HG03039 (cell line): ENCODE results near the gene PHF11.
"Not testable (repeated sequence)": the region's sequence is repeated elsewhere in the genome, so short reads cannot be mapped to it uniquely, and the experiment has no call there.

Experiments
- ATAC-seq: cut with Tn5 transposase; IDR thresholded peaks from one replicate; pipeline ENCODE4 v1.9.1; 2021; ENCODE audit warnings: mild to moderate bottlenecking, moderate library complexity; ENCODE audit not compliant: unreplicated experiment

The PHF11 gene

DNA sequence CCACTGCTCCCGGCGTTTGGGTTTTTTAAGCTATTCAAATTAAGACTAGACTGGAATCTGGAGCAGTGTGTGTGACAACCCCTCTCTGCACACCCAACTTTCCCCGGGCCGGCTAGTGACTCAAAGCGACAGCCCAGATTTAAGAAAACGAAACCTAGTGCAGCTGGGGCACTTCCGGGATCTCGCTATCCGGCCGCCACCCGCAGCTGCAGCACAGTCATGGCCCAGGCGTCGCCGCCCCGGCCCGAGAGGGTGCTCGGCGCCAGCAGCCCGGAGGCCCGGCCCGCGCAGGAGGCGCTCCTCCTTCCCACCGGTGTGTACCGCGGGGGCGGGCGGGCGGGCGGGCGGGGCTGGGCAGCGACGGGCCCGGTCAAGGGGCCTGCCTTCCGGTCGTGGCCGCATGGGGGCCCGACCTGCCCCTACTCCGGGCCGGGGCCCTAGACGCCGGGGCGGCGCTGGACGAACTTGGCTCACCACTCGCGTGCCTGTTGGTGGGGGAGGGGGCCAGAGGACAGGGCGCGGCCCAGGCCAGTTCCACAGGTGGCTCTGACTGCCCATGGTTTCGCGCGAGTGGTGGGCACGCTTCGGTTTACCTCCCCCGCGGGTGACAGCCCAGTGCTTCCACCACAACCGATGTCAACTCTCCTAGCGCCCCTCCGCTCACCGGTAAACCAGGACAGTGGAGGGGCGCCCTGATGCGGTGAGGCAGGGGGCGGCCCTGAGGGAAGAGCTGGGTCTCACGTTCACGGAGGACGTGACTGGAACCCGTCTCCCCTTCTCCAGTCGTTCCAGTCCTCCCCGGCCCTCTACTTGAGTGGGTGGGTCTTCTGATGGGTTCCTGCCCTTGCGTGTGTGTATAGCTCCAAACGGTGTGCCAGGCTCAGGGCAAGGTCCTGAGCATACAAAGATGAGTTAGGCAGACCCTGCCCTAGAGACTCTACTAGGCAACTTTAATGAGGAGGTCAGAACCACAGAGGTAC, at the start of gene PHF11:
Gene PHF11 (plus strand): TSS at position 171 of the 980 bp plus-strand sequence. CDS start 49 bp downstream, at position 220.
- peak; percentile 79 for ATAC-seq

DNA sequence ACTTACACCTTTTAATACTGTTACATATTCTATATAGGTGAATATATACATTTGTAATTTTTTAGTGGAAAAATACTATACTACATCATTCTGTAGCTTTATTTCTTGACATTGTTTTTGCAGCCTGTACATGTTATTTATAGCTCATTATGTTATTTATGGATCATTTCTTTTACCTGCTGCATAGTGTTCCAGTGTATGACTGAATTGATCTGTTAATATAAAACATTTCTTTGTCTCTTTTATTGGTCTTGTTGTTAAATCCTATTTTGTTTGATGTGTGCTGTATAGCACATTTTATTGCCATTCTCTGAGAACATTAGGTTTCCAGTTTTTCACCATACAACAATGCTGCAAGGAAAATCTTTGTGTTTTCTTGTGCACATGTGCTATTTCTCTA, 49.3 kb upstream of the PHF11 start:
- ATAC-seq, result no peak

DNA sequence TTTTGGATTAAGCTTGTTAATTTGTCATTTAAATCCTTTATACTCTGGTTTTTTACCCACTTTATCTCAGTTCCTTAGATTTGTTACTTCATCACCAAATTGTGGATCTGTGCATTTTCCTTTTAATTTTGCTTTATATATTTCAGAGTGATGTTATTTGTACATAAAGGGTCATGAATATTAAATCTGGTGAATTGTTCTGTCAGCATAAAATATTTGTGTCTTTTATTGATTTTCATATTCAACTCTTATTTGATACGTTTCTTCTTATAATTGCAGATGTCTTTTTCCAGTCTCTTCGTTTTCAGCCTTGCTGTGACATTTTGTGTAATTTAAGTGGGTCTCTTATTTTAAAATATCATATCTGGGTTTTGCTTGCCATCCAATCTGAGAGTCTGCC, 47.0 kb upstream of the PHF11 start:
- ATAC-seq, result no peak

DNA sequence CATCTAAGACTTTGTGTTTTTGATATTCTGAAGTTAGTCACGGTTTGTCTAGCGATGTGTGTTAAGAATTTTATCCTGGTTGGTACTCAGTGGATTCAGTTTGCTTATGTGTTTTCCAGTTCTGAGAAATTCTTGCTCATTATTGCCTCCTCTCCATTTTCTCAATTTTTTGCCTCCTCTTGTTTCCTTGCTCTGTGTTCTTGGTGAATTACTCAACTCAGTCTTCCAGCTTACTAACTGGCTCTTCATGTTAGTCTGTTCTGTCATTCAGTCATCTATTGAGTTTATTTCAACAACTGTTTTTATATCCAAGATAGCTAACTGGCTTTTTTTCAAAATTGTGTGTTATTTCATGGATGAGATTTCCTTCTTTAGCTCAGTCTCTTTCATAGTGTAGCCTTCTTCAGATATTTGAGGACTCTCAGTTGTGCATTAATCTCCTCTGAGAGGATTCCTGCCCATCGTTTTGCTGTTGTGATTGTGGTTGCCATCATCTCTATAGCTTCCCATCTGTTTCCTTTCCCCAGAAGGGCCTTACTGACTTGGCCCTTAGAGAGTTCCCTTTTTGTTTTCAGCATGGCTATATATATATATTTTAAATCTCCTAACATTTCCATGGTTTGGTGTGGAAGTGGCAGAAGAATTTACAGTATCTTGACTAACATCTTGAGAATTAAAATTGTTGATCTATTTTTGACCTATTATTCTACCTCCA, 45.5 kb upstream of the PHF11 start:
- no peak for ATAC-seq

DNA sequence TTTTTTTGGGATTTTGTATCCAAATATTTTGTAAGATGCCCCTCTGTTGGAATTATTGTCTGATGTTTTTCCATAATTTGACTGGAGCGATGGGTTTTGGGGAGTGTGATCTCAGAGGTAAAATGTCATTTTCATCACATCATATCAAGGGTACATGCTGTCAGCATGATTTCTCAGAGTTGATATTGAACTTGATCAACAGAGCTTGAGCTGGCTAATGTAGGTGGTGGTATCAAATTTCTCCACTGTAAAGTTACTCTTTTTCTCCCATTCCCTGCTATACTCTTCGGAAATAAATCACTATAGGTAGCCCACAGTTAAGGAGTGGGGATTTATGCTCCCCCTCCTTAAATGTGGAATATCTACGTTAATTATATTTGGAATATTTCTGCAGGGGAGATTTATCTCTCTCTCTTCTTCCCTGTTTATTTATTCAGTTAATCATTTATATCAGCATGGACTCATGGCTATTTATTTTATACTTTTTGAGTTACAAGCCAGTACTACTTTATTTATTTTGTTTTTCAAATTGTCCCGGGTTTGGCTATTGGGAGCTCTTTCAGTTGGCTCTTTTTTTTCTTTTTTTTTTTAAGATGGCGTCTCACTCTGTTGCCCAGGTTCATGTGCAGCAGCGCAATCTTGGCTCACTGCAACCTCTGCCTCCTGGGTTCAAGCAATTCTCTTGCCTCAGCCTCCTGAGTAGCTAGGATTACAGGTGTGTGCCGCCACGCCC, 42.9 kb upstream of the PHF11 start:
- no peak for ATAC-seq

DNA sequence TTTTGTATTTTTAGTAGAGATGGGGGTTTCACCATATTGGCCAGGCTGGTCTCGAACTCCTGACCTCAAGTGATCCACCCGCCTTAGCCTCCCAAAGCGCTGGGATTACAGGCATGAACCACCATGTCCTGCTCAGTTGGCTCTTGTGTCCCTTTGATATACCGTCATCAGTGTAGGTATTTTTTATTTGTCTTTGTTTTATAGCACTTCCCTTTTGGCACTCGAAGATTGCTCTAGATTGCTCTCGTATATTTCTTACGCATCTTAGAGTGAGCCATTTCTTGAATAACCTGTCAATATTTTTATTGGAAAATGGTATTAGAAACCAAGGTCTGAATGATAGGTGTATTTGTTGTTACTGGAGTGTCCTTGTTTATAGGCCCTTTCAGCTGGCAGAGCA, 42.3 kb upstream of the PHF11 start:
- ATAC-seq, result no peak

DNA sequence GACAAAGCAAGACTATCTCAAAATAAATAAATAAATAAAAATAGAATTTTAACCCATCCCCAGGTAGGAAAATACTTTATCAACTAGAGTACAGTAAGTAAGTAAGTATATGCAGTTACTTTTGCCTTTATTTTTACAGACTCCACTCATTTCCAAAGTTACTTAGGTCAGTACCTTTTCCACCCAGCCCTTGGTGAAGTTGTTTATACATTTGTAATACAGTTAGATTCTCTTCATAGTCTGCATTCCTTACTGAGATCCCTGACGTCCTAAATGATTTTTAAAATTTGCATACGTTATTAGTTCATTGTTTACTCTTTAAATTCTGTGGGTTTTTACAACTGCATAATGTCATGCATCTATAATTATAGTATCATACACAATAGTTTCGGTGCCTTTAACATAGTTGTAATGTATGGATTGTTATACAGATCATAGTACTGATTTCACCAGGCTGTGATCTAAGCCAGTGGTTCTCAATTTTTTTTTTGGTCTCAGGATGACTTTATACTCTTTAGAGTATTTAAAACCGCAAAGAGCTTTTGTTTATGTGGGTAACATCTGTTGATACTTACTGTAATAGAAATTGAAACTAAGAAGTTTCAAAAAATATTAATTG, 41.3 kb upstream of the PHF11 start:
- ATAC-seq, result peak; percentile 91

DNA sequence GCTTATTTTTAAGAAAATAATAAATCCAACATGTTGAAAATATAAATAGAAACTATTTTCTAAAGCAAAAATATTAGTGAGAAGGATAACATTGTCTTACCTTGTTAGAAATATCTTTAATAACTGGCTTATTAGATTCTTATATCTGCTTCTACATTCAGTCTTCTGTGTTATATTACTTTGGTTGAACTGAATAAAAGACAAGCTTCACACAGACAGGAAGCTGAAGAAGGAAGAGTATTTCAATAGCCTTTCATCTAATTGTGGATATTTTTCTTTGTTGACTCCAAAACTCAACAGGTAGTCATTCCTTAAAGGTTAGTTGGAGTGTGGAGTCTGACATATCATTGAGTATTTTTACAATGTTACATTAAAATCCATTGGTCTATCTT, 40.8 kb upstream of the PHF11 start:
- no peak for ATAC-seq

DNA sequence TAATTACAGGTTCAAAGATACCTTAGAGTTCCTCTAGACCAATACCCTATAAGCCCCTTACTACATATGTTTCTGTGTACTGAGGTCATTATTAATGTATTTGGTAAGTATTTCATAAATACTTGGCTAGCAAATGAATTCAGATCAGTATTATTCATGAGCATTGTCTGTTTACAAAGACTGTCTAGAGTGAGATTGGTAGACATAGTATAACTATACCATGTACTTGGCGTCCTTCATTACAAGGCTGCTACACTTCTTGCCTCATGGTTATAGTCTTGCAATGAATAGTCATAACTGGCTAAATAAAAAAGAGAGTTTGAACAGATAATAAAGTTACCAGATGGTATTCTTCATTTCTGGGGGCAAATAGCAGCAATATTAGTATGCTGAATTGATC, 39.6 kb upstream of the PHF11 start:
- ATAC-seq, result no peak

DNA sequence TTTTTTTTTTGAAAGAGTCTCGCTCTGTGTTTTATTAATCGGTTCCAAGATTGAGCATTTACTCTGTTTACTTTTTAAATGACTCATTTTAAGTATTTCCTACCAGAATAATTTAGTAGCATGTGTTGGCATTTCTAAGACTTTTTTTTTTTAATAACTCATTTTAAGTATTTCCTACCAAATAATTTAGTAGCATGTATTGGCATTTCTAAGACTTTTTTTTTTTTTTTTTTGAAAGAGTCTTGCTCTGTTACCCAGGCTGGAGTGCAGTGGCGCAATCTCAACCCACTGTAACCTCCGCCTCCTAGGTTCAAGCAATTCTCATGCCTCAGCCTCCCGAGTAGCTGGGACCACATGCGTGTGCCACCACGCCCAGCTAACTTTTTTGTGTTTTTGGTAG, 38.5 kb upstream of the PHF11 start:
- no peak for ATAC-seq

DNA sequence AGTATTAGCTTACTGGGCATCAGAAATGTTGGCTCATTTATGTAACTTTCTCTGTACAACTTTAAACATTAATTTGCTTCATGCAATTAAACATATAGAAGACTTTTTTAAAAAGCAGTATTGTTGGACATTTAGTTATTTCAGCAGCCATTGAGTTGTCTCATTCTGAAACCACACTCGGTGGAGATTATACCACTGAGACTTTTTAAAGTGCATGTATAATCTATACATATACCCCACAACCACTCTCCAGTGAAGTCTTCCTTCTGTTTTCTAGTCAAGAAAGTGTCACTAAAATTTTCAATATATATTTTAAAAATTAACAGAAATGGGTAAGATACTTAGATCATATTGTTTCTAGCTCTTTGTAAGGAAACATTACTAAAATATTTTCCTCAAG, 36.2 kb upstream of the PHF11 start:
- no peak for ATAC-seq

DNA sequence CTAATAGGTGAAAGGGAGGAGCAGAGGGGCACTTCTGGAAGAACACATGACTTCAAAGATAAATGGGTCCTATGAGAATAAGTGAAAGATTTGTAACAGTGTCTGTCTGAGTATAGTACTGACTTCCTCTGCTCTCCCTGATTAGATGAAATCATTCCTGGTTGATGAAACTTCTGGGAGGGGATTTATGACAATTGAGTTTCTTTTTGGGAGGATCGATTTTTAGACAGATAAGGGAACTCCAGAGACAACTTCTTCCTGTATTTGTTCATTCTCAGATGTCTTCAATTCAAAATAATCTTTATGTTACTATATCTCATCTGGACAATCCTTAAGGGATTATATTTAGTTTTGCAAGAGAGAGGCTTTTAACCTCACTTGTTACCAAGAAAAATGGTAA, 31.7 kb upstream of the PHF11 start:
- ATAC-seq, result no peak

DNA sequence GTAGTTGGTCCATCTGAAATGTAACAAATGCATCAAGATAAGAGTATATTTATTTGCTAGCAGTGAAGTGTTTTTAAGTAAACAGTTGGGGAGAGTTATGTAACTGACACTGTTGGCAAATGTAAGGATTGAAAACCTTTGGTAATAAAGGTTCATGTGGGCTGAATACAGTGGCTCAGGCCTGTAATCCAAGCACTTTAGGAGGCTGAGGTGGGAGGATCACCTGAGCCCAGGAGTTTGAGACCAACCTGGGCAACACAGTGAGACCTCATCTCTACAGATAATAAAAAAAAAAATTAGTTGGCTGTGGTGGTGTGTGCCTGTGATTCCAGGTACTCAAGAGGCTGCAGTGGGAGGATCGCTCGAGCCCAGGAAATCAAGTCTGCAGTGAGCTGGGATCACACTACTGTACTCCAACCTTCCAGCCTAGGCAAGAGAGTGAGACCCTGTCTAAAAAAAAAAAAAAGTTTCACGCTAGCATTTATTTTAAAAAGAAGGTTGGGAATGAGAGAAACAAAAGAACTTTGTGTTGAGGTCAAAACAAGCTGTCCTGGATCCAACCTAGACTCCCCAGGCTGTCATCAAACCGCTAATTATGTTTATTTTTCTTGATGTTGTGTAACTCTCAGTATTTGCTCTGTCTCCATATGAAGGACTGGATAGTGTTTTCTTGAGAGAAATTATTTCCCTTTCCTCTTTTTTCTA, 31.0 kb upstream of the PHF11 start:
- ATAC-seq, result no peak

DNA sequence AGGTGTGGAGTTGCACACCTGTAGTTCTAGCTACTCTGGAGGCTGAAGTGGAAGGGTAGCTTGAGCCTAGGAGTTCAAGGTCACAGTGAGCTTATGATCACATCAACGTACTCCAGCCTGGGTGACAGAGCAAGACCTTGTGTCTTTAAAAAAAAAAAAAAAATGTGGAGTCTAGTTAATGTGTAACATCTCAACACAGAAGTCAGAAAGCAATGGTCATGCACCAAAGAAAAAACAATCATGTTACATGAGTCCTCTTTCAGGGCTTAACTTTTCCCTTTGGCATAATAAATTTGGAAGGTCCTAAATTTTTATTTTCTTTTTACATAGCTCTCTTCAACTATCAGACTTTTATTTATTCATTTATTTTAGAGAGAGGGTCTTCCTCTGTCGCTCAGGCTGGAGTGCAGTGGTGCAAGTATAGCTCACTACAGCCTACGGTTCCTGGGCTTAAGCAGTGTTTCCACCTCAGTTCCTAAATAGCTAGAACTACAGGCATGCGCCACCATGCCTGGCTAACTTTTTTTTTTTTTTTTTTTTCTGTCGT, 29.4 kb upstream of the PHF11 start:
- ATAC-seq, result no peak

DNA sequence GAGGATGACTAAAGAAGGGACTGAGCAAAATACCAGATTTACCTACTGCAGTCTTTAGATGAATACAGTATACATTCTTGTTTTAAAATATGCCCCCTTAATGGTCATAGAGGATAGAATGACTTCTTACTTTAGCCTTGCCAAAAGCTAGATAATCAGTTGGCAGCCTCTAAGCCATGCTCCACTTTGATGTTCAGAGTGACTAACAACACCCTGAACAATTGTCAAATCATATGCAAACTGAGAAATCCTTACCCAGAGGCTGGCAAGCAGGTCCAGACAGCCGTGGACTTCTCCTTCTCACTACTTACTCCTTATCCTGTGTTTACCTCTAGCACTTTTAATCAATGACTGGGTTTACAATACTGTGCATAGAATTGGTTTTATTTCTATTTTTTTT, 23.6 kb upstream of the PHF11 start:
- ATAC-seq, result no peak

DNA sequence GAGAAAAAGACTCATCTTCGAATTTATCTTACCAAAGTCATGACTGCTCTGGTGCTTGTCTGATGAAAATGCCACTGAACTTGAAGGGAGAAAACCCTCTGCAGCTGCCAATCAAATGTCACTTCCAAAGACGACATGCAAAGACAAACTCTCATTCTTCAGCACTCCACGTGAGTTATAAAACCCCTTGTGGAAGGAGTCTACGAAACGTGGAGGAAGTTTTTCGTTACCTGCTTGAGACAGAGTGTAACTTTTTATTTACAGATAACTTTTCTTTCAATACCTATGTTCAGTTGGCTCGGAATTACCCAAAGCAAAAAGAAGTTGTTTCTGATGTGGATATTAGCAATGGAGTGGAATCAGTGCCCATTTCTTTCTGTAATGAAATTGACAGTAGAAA, 19.2 kb upstream of the PHF11 start:
- ATAC-seq, result no peak

DNA sequence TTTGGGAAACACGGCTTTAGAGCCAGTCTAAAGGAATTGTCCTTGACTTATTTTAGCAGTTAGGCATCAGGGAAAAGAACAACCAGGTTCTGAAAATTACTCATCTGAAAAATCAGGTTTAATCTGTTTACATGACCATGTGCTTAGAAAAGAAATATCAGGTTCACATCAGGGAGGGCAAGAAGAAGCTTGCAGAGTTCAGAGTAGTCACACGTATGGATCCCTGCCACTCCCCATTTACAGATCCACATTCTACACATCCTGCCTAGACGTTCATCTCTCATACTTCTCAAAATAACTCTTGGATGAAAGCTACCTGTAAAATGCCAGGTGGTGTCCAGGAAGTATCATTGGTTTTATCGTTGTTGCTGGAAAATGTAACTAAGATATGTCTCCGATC, 14.0 kb upstream of the PHF11 start:
- ATAC-seq, result no peak

DNA sequence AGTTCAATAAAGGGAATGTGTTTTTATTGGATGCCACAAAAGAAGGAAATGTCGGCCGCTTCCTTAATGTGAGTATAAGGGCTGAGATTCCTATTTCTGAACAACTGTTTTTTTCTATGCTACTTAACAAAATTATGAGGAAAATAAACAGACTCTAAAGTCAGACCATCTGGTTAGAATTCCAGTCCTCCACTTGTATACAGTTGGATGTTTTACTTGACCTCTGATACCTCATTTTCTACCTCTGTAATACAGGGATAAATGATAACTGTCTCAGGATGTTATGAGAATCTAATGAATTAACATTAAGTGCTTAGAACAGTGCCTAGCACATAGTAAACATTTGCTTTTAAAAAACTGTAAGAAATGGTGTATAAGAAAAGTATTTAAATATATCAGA, 7.2 kb upstream of the PHF11 start:
- no peak for ATAC-seq

DNA sequence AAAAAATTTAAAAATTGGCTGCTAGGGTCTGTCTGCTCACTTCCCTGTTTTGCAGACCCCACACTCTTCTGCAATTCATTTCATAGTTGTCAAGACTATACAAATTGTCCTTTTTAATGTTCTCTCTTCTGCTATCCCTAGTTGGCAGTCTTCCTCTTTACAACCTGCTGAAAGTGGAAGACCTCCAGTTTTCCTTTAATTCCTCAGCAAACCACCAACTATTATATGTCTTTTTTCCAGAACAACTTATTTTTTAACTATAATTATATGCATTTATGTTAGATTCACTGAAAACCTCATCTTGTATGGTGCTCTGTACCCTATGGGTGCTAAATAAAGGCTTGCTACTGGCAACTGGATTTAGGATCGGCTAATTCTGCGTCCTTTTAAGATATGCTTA, 1.1 kb upstream of the PHF11 start:
- ATAC-seq, result no peak

DNA sequence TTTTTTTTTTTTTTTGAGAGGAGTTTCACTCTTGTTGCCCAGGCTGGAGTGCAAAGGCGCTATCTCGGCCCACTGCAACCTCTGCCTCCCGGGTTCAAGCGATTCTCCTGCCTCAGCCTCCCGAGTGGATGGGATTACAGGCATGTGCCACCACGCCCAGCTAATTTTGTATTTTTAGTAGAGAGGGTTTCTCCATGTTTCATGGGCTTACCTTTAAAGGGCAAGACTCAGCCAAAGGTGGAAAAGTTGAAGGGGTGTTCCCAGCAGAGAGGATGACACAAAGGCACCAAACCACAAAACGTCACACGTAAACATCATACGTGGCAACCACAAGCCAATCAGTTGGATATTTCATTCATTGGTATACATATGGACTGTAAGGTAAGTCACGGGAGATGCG, 1.1 kb downstream of the PHF11 start:
- ATAC-seq, result not testable (repeated sequence)
